Measurements from ENCODE around the gene PCDHB8.
"Not testable (repeated sequence)": the region's sequence is repeated elsewhere in the genome, so short reads cannot be mapped to it uniquely, and the experiment has no call there.

Gene PCDHB8

DNA sequence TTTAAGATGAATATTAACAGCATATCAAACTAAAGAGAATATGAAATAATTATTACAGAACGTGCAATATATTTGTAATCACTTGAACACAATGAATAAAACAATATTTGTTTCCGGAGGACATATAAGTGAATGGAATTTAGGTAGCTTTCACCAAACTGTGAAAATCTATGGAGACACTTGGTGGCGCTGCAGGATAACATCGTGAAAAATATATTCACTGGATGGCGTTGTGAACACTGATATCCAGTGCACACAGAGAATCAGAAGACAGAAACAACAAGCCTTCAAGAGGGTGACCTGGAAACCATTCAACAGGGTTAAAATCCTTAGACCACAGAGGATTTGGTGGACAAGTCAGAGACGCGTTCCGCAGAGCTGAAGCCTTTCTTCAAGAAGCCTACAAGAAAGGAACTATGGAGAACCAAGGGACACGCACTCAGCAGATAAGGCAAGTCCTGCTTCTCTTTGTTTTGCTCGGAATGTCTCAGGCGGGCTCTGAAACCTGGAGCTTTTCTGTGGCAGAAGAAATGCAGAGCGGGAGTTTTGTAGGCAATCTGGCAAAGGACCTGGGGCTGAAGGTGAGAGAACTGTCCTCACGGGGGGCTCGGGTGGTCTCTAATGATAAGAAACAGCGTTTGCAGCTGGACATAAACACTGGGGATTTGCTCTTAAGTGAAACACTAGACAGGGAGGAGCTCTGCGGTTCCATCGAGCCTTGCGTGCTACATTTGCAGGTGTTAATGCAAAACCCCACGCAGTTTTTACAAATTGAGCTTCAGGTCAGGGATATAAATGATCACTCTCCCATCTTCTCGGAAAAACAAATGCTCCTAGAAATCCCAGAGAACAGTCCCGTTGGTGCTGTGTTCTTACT lies 22.0 kb downstream of the PCDHB8 start, which contains the start of gene PCDHB11:
PCDHB11 (plus strand) TSS at position 269 of the 877 bp plus-strand sequence; CDS start at position 417, 148 bp downstream.
- Histone ChIP-seq H3F3A (ENCODE audit: insufficient read depth, low read length) (no peaks in the 10 kb centered on the region), H3K79me2 (ENCODE audit: insufficient read depth, low read length) (no peaks in the 10 kb centered on the region), H3K9me3 (ENCODE audit: low read length) (peaks cover 3% of the 10 kb centered on the region), H3K4me3 (ENCODE audit: low read depth, low read length, poor library complexity, severe bottlenecking) (peak within 1 kb of the TSS; percentile 7), H3K9me2 (ENCODE audit: low read depth, low read length) (no peaks in the 10 kb centered on the region), H3K4me1 (ENCODE audit: insufficient read depth, low read length, severe bottlenecking) (no peaks in the 10 kb centered on the region), H3K4me2 (ENCODE audit: low read length) (peak within 1 kb of the TSS; percentile 51), H3K27me3 (ENCODE audit: insufficient read depth, low read length) (no peaks in the 10 kb centered on the region), H4K20me1 (ENCODE audit: insufficient read depth, low read length) (no peaks in the 10 kb centered on the region), H3K27ac (ENCODE audit: low read depth, low read length, poor library complexity, severe bottlenecking) (no peak within 1 kb of the TSS), H3K36me3 (ENCODE audit: insufficient read depth, low read length) (no peaks in the 10 kb centered on the region), H2AFZ (ENCODE audit: low read length) (no peak within 1 kb of the TSS; the same call in 1 of the 2 replicates), H3K9ac (ENCODE audit: low read length) (no peak within 1 kb of the TSS)
- TF ChIP-seq, protein P1, sequence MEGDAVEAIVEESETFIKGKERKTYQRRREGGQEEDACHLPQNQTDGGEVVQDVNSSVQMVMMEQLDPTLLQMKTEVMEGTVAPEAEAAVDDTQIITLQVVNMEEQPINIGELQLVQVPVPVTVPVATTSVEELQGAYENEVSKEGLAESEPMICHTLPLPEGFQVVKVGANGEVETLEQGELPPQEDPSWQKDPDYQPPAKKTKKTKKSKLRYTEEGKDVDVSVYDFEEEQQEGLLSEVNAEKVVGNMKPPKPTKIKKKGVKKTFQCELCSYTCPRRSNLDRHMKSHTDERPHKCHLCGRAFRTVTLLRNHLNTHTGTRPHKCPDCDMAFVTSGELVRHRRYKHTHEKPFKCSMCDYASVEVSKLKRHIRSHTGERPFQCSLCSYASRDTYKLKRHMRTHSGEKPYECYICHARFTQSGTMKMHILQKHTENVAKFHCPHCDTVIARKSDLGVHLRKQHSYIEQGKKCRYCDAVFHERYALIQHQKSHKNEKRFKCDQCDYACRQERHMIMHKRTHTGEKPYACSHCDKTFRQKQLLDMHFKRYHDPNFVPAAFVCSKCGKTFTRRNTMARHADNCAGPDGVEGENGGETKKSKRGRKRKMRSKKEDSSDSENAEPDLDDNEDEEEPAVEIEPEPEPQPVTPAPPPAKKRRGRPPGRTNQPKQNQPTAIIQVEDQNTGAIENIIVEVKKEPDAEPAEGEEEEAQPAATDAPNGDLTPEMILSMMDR (IDR thresholded peaks at IDR 0.05; ENCODE audit: low read length) = peak; percentile 58; the same call in 1 of the 2 replicates
- TF ChIP-seq EZH2 (IDR thresholded peaks at IDR 0.05; ENCODE audit: borderline replicate concordance, low read length) = no peak

DNA sequence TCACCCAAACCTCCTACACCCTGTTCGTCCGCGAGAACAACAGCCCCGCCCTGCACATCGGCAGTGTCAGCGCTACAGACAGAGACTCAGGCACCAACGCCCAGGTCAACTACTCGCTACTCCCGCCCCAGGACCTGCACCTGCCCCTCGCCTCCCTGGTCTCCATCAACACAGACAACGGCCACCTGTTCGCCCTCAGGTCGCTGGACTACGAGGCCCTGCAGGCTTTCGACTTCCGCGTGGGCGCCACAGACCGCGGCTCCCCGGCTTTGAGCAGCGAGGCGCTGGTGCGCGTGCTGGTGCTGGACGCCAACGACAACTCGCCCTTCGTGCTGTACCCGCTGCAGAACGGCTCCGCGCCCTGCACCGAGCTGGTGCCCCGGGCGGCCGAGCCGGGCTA lies 23.5 kb downstream of the PCDHB8 start:
- H4K20me1 ChIP-seq (ENCODE audit: insufficient read depth, low read length); H3K36me3 ChIP-seq (ENCODE audit: insufficient read depth, low read length): not testable (repeated sequence)

DNA sequence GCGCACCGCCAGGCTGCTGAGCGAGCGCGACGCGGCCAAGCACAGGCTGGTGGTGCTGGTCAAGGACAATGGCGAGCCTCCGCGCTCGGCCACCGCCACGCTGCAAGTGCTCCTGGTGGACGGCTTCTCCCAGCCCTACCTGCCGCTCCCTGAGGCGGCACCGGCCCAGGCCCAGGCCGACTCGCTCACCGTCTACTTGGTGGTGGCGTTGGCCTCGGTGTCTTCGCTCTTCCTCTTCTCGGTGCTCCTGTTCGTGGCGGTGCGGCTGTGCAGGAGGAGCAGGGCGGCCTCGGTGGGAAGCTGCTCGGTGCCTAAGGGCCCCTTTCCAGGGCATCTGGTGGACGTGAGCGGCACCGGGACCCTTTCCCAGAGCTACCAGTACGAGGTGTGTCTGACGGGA lies 24.1 kb downstream of the PCDHB8 start:
- not testable (repeated sequence) for H3K4me2 ChIP-seq (ENCODE audit: low read length); H2AFZ ChIP-seq (ENCODE audit: low read length); H3F3A ChIP-seq (ENCODE audit: insufficient read depth, low read length); H3K27me3 ChIP-seq (ENCODE audit: insufficient read depth, low read length); H3K79me2 ChIP-seq (ENCODE audit: insufficient read depth, low read length); H3K9me3 ChIP-seq (ENCODE audit: low read length); H4K20me1 ChIP-seq (ENCODE audit: insufficient read depth, low read length); H3K9me2 ChIP-seq (ENCODE audit: low read depth, low read length); H3K9ac ChIP-seq (ENCODE audit: low read length); H3K4me3 ChIP-seq (ENCODE audit: low read depth, low read length, poor library complexity, severe bottlenecking); H3K27ac ChIP-seq (ENCODE audit: low read depth, low read length, poor library complexity, severe bottlenecking); H3K36me3 ChIP-seq (ENCODE audit: insufficient read depth, low read length); H3K4me1 ChIP-seq (ENCODE audit: insufficient read depth, low read length, severe bottlenecking)

More for the DNA sequence above, 23.5 kb downstream of the PCDHB8 start:
- H3K27me3 ChIP-seq (ENCODE audit: insufficient read depth, low read length); H3F3A ChIP-seq (ENCODE audit: insufficient read depth, low read length); H3K27ac ChIP-seq (ENCODE audit: low read depth, low read length, poor library complexity, severe bottlenecking); H3K4me3 ChIP-seq (ENCODE audit: low read depth, low read length, poor library complexity, severe bottlenecking); H3K4me2 ChIP-seq (ENCODE audit: low read length); H3K9me2 ChIP-seq (ENCODE audit: low read depth, low read length); H3K9me3 ChIP-seq (ENCODE audit: low read length); H2AFZ ChIP-seq (ENCODE audit: low read length); H3K79me2 ChIP-seq (ENCODE audit: insufficient read depth, low read length); H3K4me1 ChIP-seq (ENCODE audit: insufficient read depth, low read length, severe bottlenecking); H3K9ac ChIP-seq (ENCODE audit: low read length): not testable (repeated sequence)

DNA sequence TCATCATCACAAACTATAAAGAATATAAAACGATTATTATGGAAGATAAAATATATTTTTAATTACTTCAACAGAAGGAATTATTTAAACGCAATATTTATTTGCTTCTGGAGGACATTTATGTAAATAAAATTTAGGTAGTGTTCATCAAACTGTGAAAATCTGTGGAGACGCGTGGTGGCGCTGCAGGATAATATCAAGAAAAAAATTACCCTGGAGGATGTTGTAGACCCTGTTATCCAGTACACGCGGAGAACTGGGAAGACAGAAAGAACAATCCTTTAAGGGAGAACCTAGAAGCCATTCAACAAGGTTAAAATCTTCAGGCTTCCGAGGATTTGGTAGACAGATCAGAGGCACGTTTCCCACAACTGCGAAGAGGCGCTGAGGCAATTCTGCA lies 30.9 kb downstream of the PCDHB8 start, which contains the start of gene PCDHB12:
PCDHB12 (plus strand) TSS at position 242 of the 400 bp plus-strand sequence. CDS start 189 bp downstream, outside the sequence.
- H3K4me2 ChIP-seq (ENCODE audit: low read length) = no peak within 1 kb of the TSS
- TF ChIP-seq EZH2 (IDR thresholded peaks at IDR 0.05; ENCODE audit: borderline replicate concordance, low read length) = no peak
- TF ChIP-seq, protein P1 (IDR thresholded peaks at IDR 0.05; ENCODE audit: low read length) = peak; percentile 34
- no peak within 1 kb of the TSS for H2AFZ ChIP-seq (ENCODE audit: low read length)
- H3K27ac ChIP-seq (ENCODE audit: low read depth, low read length, poor library complexity, severe bottlenecking) = no peak within 1 kb of the TSS
- no peaks in the 10 kb centered on the region for H3K4me1 ChIP-seq (ENCODE audit: insufficient read depth, low read length, severe bottlenecking)
- H3K27me3 ChIP-seq (ENCODE audit: insufficient read depth, low read length) = no peaks in the 10 kb centered on the region
- no peaks in the 10 kb centered on the region for H3K9me2 ChIP-seq (ENCODE audit: low read depth, low read length)
- no peaks in the 10 kb centered on the region for H3K9me3 ChIP-seq (ENCODE audit: low read length)
- no peak within 1 kb of the TSS for H3K4me3 ChIP-seq (ENCODE audit: low read depth, low read length, poor library complexity, severe bottlenecking)
- no peaks in the 10 kb centered on the region for H3K79me2 ChIP-seq (ENCODE audit: insufficient read depth, low read length)
- H3F3A ChIP-seq (ENCODE audit: insufficient read depth, low read length) = no peaks in the 10 kb centered on the region
- H3K9ac ChIP-seq (ENCODE audit: low read length) = no peak within 1 kb of the TSS
- no peaks in the 10 kb centered on the region for H4K20me1 ChIP-seq (ENCODE audit: insufficient read depth, low read length)
- H3K36me3 ChIP-seq (ENCODE audit: insufficient read depth, low read length) = no peaks in the 10 kb centered on the region

DNA sequence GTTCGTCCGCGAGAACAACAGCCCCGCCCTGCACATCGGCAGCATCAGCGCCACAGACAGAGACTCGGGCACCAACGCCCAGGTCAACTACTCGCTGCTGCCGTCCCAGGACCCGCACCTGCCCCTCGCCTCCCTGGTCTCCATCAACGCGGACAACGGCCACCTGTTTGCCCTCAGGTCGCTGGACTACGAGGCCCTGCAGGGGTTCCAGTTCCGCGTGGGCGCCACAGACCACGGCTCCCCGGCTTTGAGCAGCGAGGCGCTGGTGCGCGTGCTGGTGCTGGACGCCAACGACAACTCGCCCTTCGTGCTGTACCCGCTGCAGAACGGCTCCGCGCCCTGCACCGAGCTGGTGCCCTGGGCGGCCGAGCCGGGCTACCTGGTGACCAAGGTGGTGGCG lies 32.7 kb downstream of the PCDHB8 start:
- H3K4me2 ChIP-seq (ENCODE audit: low read length); H3K36me3 ChIP-seq (ENCODE audit: insufficient read depth, low read length); H3K27ac ChIP-seq (ENCODE audit: low read depth, low read length, poor library complexity, severe bottlenecking): not testable (repeated sequence)

DNA sequence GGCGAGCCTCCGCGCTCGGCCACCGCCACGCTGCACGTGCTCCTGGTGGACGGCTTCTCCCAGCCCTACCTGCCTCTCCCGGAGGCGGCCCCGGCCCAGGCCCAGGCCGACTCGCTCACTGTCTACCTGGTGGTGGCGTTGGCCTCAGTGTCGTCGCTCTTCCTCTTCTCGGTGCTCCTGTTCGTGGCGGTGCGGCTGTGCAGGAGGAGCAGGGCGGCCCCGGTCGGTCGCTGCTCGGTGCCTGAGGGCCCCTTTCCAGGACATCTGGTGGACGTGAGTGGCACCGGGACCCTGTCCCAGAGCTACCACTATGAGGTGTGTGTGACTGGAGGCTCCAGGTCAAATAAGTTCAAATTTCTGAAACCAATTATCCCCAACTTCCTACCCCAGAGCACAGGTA lies 33.3 kb downstream of the PCDHB8 start:
- H3K27ac ChIP-seq (ENCODE audit: low read depth, low read length, poor library complexity, severe bottlenecking); H3K79me2 ChIP-seq (ENCODE audit: insufficient read depth, low read length); H3F3A ChIP-seq (ENCODE audit: insufficient read depth, low read length); H3K9me3 ChIP-seq (ENCODE audit: low read length); H3K9ac ChIP-seq (ENCODE audit: low read length); H3K4me3 ChIP-seq (ENCODE audit: low read depth, low read length, poor library complexity, severe bottlenecking); H3K4me2 ChIP-seq (ENCODE audit: low read length); H3K27me3 ChIP-seq (ENCODE audit: insufficient read depth, low read length); H2AFZ ChIP-seq (ENCODE audit: low read length); H3K9me2 ChIP-seq (ENCODE audit: low read depth, low read length); H3K4me1 ChIP-seq (ENCODE audit: insufficient read depth, low read length, severe bottlenecking); H4K20me1 ChIP-seq (ENCODE audit: insufficient read depth, low read length); H3K36me3 ChIP-seq (ENCODE audit: insufficient read depth, low read length): not testable (repeated sequence)

More for the DNA sequence above, 32.7 kb downstream of the PCDHB8 start:
- H3K4me1 ChIP-seq (ENCODE audit: insufficient read depth, low read length, severe bottlenecking); H3K79me2 ChIP-seq (ENCODE audit: insufficient read depth, low read length); H3K9me3 ChIP-seq (ENCODE audit: low read length); H3K9ac ChIP-seq (ENCODE audit: low read length); H3K4me3 ChIP-seq (ENCODE audit: low read depth, low read length, poor library complexity, severe bottlenecking); H3K27me3 ChIP-seq (ENCODE audit: insufficient read depth, low read length); H3K9me2 ChIP-seq (ENCODE audit: low read depth, low read length); H2AFZ ChIP-seq (ENCODE audit: low read length); H3F3A ChIP-seq (ENCODE audit: insufficient read depth, low read length); H4K20me1 ChIP-seq (ENCODE audit: insufficient read depth, low read length): not testable (repeated sequence)
